GM23338 (cell line): ENCODE data around the gene RGS8. TPM values are rescaled to one million over a fixed set of nuclear protein-coding genes. Genes with fewer than 3 reads are reported as not detected.
A peak's percentile ranks its signal among the peaks of the same experiment; 100 is the strongest.

Experiments
- ATAC-seq: fragments of 200-7000 bp; cut with Tn5 transposase; 3 replicates; pipeline ENCODE4 v1.9.1; 2020
- DNase-seq: peaks from one replicate; pipeline ENCODE4 v3.0.0-alpha.2; 2015; ENCODE audit warnings: low spot score
- H2AFZ ChIP-seq: fragments of 200-600 bp; sonication (generic); 2 replicates; pipeline ENCODE4 v1.8.0; 2016; ENCODE audit warnings: antibody characterized with exemption, mild to moderate bottlenecking, moderate library complexity
- H3F3A ChIP-seq: fragments of 200-600 bp; sonication (generic); replicated peaks from 2 replicates; pipeline ENCODE4 v1.8.0; 2017; ENCODE audit warnings: antibody characterized with exemption, mixed run types, low read depth
- H3K27ac ChIP-seq: fragments of 200-600 bp; sonication (generic); 2 replicates; pipeline ENCODE4 v1.6.1; 2016; ENCODE audit warnings: low read depth
- H3K27me3 ChIP-seq: fragments of 200-600 bp; sonication (generic); 2 replicates; pipeline ENCODE4 v1.8.0; 2016; ENCODE audit warnings: mild to moderate bottlenecking, mixed run types, moderate library complexity; ENCODE audit not compliant: insufficient read depth
- H3K36me3 ChIP-seq: fragments of 200-600 bp; sonication (generic); 2 replicates; pipeline ENCODE4 v1.8.0; 2016; ENCODE audit warnings: mild to moderate bottlenecking; ENCODE audit not compliant: insufficient read depth
- H3K4me1 ChIP-seq: fragments of 200-600 bp; sonication (generic); 2 replicates; pipeline ENCODE4 v1.8.0; 2016; ENCODE audit warnings: mild to moderate bottlenecking, moderate library complexity; ENCODE audit not compliant: insufficient read depth
- H3K4me2 ChIP-seq: fragments of 200-600 bp; sonication (generic); 2 replicates; pipeline ENCODE4 v1.7.1; 2017; ENCODE audit warnings: mixed run types
- H3K4me3 ChIP-seq: fragments of 200-600 bp; sonication (generic); 2 replicates; pipeline ENCODE4 v1.6.1; 2016; ENCODE audit warnings: mixed run types
- H3K79me2 ChIP-seq: fragments of 200-600 bp; sonication (generic); replicated peaks from 2 replicates; pipeline ENCODE4 v1.8.0; 2017; ENCODE audit warnings: mild to moderate bottlenecking; ENCODE audit not compliant: insufficient read depth
- H3K9me2 ChIP-seq: fragments of 200-600 bp; sonication (generic); 2 replicates; pipeline ENCODE4 v1.8.0; 2017; ENCODE audit not compliant: insufficient read depth
- H4K20me1 ChIP-seq: fragments of 200-600 bp; sonication (generic); replicated peaks from 2 replicates; pipeline ENCODE4 v1.8.0; 2017; ENCODE audit warnings: mild to moderate bottlenecking; ENCODE audit not compliant: insufficient read depth
- H3K27ac Mint-ChIP-seq: 2 replicates; pipeline ENCODE4 v1.8.0; 2020; ENCODE audit warnings: inconsistent platforms, mild to moderate bottlenecking, moderate library complexity, mixed read lengths
- H3K27me3 Mint-ChIP-seq: 3 replicates; pipeline ENCODE4 v1.8.0; 2022; ENCODE audit warnings: low read depth, mild to moderate bottlenecking, moderate library complexity, mixed read lengths, inconsistent platforms; ENCODE audit not compliant: insufficient read depth, poor library complexity
- H3K36me3 Mint-ChIP-seq: 3 replicates; pipeline ENCODE4 v1.8.0; 2021; ENCODE audit warnings: low read depth, mild to moderate bottlenecking, inconsistent platforms, moderate library complexity, mixed read lengths
- H3K4me1 Mint-ChIP-seq: 3 replicates; pipeline ENCODE4 v1.8.0; 2020; ENCODE audit warnings: mild to moderate bottlenecking, inconsistent platforms, mixed read lengths
- H3K4me3 Mint-ChIP-seq: 3 replicates; pipeline ENCODE4 v1.8.0; 2021; ENCODE audit warnings: moderate library complexity, mild to moderate bottlenecking, inconsistent platforms, mixed read lengths
- H3K9me3 Mint-ChIP-seq: 3 replicates; pipeline ENCODE4 v1.8.0; 2020; ENCODE audit warnings: moderate library complexity, mild to moderate bottlenecking, inconsistent platforms, mixed read lengths
- EZH2phosphoT487 ChIP-seq: fragments of 200-600 bp; sonication (generic); IDR thresholded peaks from one replicate; pipeline ENCODE4 v1.8.1; 2018; ENCODE audit warnings: antibody characterized with exemption; ENCODE audit not compliant: unreplicated experiment
- NANOG ChIP-seq: IDR thresholded peaks from 2 replicates; pipeline ENCODE4 v1.6.1; 2016; ENCODE audit warnings: antibody characterized with exemption, borderline replicate concordance
- POLR2AphosphoS5 ChIP-seq: IDR thresholded peaks from 2 replicates; pipeline ENCODE4 v1.6.1; 2016; ENCODE audit warnings: antibody characterized with exemption, low read depth
- STAT1 ChIP-seq: IDR thresholded peaks from one replicate; pipeline ENCODE4 v1.6.1; 2016; ENCODE audit warnings: antibody characterized with exemption; ENCODE audit not compliant: unreplicated experiment
- polyA plus RNA-seq: library from polyadenylated mRNA; unstranded; fragments of >200 nt; fragmentation: Nextera tagmentation; extraction: Ambion mirVana; gene quantifications from 2 replicates; pipeline ENCODE4 v1.2.1, GENCODE V29; 2016
- total RNA-seq: library from RNA; depleted of rRNA; stranded (reverse); fragments of >200 nt; shearing (Covaris generic); gene quantifications from 2 replicates; pipeline ENCODE4 v1.2.3, GENCODE V29; 2014
- TF ChIP-seq, protein P1 (sequence below): IDR thresholded peaks from 2 replicates; pipeline ENCODE4 v1.6.1; 2016; ENCODE audit warnings: antibody characterized with exemption
- TF ChIP-seq, protein P2 (sequence below): IDR thresholded peaks from one replicate; pipeline ENCODE4 v1.6.1; 2018; ENCODE audit warnings: antibody characterized with exemption; ENCODE audit not compliant: unreplicated experiment
- TF ChIP-seq, protein P3 (sequence below), 2 experiments: fragments of 200-600 bp in 1 of 2; sonication (generic) in 1 of 2; conservative IDR thresholded peaks; 2 replicates each; pipeline versions ENCODE4 v1.5.1 to v1.6.1; 2016 to 2017; ENCODE audit warnings: antibody characterized with exemption in 2 of 2, low read depth in 2 of 2, mild to moderate bottlenecking in 2 of 2, moderate library complexity in 1 of 2

Gene RGS8
- total and polyA plus RNA-seq, 2 experiments from 2014 or later = 0.06 to 2.5 TPM

DNA sequence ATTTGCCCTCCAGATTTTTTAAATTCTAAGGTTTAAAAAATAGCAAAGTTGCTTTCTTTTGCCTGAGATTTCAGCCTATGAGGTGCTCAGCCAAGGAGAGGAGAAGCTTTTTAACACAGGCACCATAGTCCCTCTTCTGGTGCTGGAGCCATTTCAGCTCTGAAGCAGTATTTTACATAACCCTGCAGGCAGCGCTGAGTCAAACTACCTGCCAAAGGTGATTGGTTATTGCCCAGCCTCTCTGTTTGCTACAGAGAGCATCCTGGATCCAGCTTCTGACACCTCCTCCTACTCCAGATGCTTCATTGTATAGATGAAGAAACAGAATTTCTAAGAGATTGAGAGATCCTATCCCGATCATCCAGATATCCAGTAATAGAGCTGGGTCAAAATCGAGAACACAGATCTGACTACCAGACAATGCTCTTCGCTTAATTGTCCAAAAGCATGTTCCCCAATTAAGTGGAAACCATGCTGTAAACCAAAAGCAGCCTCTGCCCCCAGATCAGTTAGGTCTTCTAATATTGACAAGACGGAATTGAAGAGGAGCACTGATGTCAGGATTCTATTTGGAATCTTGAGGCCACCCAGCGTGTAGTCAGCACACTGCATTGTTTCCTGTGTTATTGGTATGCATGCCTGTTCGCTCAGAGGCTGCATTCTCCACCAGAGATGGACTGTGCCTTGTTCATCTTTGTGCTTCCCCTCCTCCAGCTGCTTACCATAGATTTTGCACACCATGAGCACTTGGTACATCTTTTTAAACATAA lies 22.1 kb downstream of the RGS8 start:
- peak; percentile 73 for DNase-seq
- Mint-ChIP-seq H3K27ac (peak overlapping the region; percentile 66), H3K4me1 (peaks cover 58% of the 10 kb centered on the region), H3K27me3 (peaks cover 10% of the 10 kb centered on the region), H3K4me3 (peak overlapping the region; percentile 39; the same call in 2 of the 3 replicates), H3K36me3 (no peaks in the 10 kb centered on the region), H3K9me3 (no peaks in the 10 kb centered on the region)
- H3F3A ChIP-seq = 0 out of 2 replicates have a peak, but pooled peaks cover under 1% of the 10 kb centered on the region
- H3K27ac ChIP-seq = no peak overlapping the region
- H2AFZ ChIP-seq = no peak overlapping the region
- H3K4me1 ChIP-seq = peaks cover 54% of the 10 kb centered on the region
- H4K20me1 ChIP-seq = no peaks in the 10 kb centered on the region
- H3K36me3 ChIP-seq = no peaks in the 10 kb centered on the region
- peaks cover 17% of the 10 kb centered on the region; the same call in 1 of the 2 replicates for H3K27me3 ChIP-seq
- 0 out of 2 replicates have a peak overlapping the region, but pooled peaks have one; percentile 14 for H3K4me3 ChIP-seq
- H3K79me2 ChIP-seq = no peaks in the 10 kb centered on the region
- TF ChIP-seq EZH2phosphoT487 = no peak
- TF ChIP-seq, protein P1, sequence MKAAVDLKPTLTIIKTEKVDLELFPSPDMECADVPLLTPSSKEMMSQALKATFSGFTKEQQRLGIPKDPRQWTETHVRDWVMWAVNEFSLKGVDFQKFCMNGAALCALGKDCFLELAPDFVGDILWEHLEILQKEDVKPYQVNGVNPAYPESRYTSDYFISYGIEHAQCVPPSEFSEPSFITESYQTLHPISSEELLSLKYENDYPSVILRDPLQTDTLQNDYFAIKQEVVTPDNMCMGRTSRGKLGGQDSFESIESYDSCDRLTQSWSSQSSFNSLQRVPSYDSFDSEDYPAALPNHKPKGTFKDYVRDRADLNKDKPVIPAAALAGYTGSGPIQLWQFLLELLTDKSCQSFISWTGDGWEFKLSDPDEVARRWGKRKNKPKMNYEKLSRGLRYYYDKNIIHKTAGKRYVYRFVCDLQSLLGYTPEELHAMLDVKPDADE = 0 out of 2 replicates have a peak, but pooled peaks have one; percentile 28
- ATAC-seq = peak; percentile 84
- no peaks in the 10 kb centered on the region for H3K9me2 ChIP-seq
- H3K4me2 ChIP-seq = peak overlapping the region; percentile 64

DNA sequence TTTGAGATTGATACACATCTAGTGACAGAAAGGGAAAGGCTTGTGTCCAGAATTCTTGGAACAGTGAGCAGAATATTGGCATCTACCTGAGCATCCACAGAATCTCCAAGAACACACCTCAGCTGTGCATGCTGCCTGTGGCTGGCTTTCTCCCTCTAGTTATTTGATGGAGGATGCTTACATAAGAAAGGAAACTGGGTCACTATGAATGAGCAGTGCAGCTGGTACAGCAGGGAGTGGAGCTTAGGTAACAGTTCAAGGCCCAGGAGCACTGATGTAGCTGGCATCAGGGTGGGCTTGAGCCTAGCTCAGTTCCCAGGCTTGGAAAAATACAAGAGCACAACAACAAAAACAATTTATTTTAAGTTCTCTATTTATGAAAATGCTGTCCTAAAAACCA lies 26.3 kb downstream of the RGS8 start:
- H3K27ac Mint-ChIP-seq = no peak overlapping the region
- ATAC-seq = peak; percentile 37
- peaks cover 2% of the 10 kb centered on the region for H3K27me3 Mint-ChIP-seq
- Histone ChIP-seq H3K4me1 (peaks cover 25% of the 10 kb centered on the region), H3K27me3 (no peaks in the 10 kb centered on the region), H4K20me1 (no peaks in the 10 kb centered on the region), H2AFZ (no peak overlapping the region), H3K4me3 (no peak overlapping the region), H3K4me2 (0 out of 2 replicates have a peak overlapping the region, but pooled peaks have one; percentile 20), H3K9me2 (no peaks in the 10 kb centered on the region), H3K79me2 (no peaks in the 10 kb centered on the region), H3K27ac (no peak overlapping the region), H3K36me3 (no peaks in the 10 kb centered on the region), H3F3A (no peaks in the 10 kb centered on the region)
- no peak overlapping the region for H3K4me3 Mint-ChIP-seq
- DNase-seq = no peak
- H3K4me1 Mint-ChIP-seq = peaks cover 38% of the 10 kb centered on the region
- H3K9me3 Mint-ChIP-seq = no peaks in the 10 kb centered on the region
- no peaks in the 10 kb centered on the region for H3K36me3 Mint-ChIP-seq
- TF ChIP-seq, protein P2, sequence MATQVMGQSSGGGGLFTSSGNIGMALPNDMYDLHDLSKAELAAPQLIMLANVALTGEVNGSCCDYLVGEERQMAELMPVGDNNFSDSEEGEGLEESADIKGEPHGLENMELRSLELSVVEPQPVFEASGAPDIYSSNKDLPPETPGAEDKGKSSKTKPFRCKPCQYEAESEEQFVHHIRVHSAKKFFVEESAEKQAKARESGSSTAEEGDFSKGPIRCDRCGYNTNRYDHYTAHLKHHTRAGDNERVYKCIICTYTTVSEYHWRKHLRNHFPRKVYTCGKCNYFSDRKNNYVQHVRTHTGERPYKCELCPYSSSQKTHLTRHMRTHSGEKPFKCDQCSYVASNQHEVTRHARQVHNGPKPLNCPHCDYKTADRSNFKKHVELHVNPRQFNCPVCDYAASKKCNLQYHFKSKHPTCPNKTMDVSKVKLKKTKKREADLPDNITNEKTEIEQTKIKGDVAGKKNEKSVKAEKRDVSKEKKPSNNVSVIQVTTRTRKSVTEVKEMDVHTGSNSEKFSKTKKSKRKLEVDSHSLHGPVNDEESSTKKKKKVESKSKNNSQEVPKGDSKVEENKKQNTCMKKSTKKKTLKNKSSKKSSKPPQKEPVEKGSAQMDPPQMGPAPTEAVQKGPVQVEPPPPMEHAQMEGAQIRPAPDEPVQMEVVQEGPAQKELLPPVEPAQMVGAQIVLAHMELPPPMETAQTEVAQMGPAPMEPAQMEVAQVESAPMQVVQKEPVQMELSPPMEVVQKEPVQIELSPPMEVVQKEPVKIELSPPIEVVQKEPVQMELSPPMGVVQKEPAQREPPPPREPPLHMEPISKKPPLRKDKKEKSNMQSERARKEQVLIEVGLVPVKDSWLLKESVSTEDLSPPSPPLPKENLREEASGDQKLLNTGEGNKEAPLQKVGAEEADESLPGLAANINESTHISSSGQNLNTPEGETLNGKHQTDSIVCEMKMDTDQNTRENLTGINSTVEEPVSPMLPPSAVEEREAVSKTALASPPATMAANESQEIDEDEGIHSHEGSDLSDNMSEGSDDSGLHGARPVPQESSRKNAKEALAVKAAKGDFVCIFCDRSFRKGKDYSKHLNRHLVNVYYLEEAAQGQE = no peak
- TF ChIP-seq, protein P1 = no peak
- no peak for TF ChIP-seq POLR2AphosphoS5
- TF ChIP-seq STAT1 = no peak
- TF ChIP-seq NANOG = no peak
- TF ChIP-seq, protein P3, sequence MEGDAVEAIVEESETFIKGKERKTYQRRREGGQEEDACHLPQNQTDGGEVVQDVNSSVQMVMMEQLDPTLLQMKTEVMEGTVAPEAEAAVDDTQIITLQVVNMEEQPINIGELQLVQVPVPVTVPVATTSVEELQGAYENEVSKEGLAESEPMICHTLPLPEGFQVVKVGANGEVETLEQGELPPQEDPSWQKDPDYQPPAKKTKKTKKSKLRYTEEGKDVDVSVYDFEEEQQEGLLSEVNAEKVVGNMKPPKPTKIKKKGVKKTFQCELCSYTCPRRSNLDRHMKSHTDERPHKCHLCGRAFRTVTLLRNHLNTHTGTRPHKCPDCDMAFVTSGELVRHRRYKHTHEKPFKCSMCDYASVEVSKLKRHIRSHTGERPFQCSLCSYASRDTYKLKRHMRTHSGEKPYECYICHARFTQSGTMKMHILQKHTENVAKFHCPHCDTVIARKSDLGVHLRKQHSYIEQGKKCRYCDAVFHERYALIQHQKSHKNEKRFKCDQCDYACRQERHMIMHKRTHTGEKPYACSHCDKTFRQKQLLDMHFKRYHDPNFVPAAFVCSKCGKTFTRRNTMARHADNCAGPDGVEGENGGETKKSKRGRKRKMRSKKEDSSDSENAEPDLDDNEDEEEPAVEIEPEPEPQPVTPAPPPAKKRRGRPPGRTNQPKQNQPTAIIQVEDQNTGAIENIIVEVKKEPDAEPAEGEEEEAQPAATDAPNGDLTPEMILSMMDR (conservative IDR thresholded peaks at IDR 0.05; ENCODE audit: low read depth in 2 of 2) = no peak
